Thoracic aorta (tissue), 2 donors: ENCODE results near the gene SLC6A6. TPM values are rescaled to one million over a fixed set of nuclear protein-coding genes. Genes with fewer than 3 reads are reported as not detected.
A peak's percentile ranks its signal among the peaks of the same experiment; 100 is the strongest.

Experiments used
- ATAC-seq: fragments of 150-250 bp; one replicate; pipeline ENCODE4 v1.8.0; 2017; ENCODE audit warnings: low read depth; ENCODE audit not compliant: insufficient number of reproducible peaks, low FRiP score
- DNase-seq: peaks from one replicate; pipeline ENCODE4 v3.0.0-alpha.2; 2020; ENCODE audit warnings: low spot score
- H3K27ac ChIP-seq, 2 donors: fragments of 200-600 bp; sonication (generic); 1 replicate in 1 of 2; 2 replicates in 1 of 2; pipeline ENCODE4 v1.5.1; 2016; ENCODE audit warnings: mild to moderate bottlenecking in 2 of 2, moderate library complexity in 2 of 2
- H3K27me3 ChIP-seq: fragments of 200-600 bp; sonication (generic); replicated peaks from 2 replicates; pipeline ENCODE4 v1.6.0; 2016; ENCODE audit warnings: mild to moderate bottlenecking; ENCODE audit not compliant: insufficient read depth
- H3K36me3 ChIP-seq: fragments of 200-600 bp; sonication (generic); one replicate; pipeline ENCODE4 v1.5.1; 2016
- H3K4me1 ChIP-seq, 2 donors: fragments of 200-600 bp; sonication (generic); 1 replicate in 1 of 2; 2 replicates in 1 of 2; pipeline versions ENCODE4 v1.5.1 to v1.6.0; 2016; ENCODE audit warnings: low read depth in 2 of 2, mild to moderate bottlenecking in 1 of 2; ENCODE audit not compliant: control insufficient read depth in 1 of 2
- H3K4me3 ChIP-seq: fragments of 200-600 bp; sonication (generic); 2 replicates; pipeline ENCODE4 v1.5.1; 2016; ENCODE audit warnings: mild to moderate bottlenecking
- H3K9me3 ChIP-seq: fragments of 200-600 bp; sonication (generic); 2 replicates; pipeline ENCODE4 v1.5.1; 2016
- total RNA-seq, 2 donors: library from RNA; depleted of rRNA; stranded (reverse); fragments of >200 nt; gene quantifications; one replicate each; pipeline versions ENCODE4 v1.1.0 to v1.2.3, GENCODE V29; 2016
- TF ChIP-seq, protein P1 (sequence below): fragments of 200-600 bp; sonication (generic); IDR thresholded peaks from one replicate; pipeline ENCODE4 v1.5.1; 2019; ENCODE audit warnings: antibody characterized with exemption

SLC6A6 gene
- total RNA-seq, 2 donors from 2014 or later = 33.5 to 45.5 TPM

DNA sequence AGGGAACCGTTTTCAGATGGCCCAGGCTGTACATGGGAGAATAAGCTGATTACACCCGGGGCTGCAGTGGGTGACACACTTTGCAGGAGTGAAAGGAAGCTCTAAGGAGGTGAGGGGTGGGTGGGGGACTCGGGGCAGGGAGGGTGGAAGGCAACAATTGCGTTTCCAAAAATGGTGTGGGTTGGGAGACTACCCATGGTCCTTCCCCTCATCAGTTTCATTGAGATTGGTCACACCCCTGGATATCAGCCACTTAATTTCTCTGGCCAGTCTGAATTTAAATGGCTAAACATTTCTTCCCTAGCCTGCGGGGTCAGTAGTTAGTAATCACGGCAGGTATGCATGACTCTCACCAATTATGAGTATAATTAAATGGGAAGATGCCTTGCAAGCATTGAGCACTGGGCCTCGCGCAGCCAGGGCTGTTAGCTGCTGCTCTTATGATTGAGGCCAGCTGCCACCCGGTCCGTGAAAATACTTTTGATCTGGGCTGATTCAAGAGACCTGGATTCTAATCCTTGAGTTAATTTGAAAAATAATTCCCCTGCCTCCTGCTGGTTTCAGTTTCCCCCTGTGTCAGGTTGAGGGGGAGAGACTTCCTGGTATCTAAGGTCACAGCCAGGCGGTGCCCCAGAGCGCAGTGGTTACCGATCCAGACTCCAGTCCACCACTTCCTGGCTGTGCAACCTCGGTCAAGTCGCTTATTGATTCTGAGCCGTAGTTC, 23.3 kb downstream of the SLC6A6 start:
- Histone ChIP-seq H3K27ac (no peak overlapping the region), H3K36me3 (no peaks in the 10 kb centered on the region), H3K27me3 (no peaks in the 10 kb centered on the region), H3K4me3 (no peak overlapping the region), H3K4me1 (peaks cover 6 to 7% of the 10 kb centered on the region in 2 donors), H3K9me3 (no peaks in the 10 kb centered on the region)
- no peak for ATAC-seq
- TF ChIP-seq, protein P1, sequence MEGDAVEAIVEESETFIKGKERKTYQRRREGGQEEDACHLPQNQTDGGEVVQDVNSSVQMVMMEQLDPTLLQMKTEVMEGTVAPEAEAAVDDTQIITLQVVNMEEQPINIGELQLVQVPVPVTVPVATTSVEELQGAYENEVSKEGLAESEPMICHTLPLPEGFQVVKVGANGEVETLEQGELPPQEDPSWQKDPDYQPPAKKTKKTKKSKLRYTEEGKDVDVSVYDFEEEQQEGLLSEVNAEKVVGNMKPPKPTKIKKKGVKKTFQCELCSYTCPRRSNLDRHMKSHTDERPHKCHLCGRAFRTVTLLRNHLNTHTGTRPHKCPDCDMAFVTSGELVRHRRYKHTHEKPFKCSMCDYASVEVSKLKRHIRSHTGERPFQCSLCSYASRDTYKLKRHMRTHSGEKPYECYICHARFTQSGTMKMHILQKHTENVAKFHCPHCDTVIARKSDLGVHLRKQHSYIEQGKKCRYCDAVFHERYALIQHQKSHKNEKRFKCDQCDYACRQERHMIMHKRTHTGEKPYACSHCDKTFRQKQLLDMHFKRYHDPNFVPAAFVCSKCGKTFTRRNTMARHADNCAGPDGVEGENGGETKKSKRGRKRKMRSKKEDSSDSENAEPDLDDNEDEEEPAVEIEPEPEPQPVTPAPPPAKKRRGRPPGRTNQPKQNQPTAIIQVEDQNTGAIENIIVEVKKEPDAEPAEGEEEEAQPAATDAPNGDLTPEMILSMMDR = no peak
- DNase-seq = no peak

DNA sequence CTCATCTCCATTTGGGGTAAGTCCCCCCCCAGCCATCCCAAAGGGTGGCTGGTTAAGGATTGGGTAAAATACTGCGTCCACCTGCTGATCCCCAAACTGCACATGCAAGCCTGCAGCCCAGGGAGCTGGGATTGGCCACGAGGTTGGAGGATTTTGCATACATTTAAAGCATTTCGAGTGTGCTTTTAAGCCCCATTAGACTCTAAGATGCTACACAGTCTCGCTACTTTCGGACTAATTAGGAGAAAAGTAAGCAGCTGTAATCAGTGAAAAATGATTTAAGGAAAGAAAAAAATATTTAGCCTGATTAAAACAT, 23.9 kb downstream of the SLC6A6 start:
- Histone ChIP-seq H3K27me3 (no peaks in the 10 kb centered on the region), H3K9me3 (no peaks in the 10 kb centered on the region), H3K27ac (no peak overlapping the region), H3K4me3 (no peak overlapping the region), H3K36me3 (no peaks in the 10 kb centered on the region), H3K4me1 (peaks cover 11 to 12% of the 10 kb centered on the region in 2 donors)
- TF ChIP-seq, protein P1 = no peak
- DNase-seq (no peak), ATAC-seq (no peak)

DNA sequence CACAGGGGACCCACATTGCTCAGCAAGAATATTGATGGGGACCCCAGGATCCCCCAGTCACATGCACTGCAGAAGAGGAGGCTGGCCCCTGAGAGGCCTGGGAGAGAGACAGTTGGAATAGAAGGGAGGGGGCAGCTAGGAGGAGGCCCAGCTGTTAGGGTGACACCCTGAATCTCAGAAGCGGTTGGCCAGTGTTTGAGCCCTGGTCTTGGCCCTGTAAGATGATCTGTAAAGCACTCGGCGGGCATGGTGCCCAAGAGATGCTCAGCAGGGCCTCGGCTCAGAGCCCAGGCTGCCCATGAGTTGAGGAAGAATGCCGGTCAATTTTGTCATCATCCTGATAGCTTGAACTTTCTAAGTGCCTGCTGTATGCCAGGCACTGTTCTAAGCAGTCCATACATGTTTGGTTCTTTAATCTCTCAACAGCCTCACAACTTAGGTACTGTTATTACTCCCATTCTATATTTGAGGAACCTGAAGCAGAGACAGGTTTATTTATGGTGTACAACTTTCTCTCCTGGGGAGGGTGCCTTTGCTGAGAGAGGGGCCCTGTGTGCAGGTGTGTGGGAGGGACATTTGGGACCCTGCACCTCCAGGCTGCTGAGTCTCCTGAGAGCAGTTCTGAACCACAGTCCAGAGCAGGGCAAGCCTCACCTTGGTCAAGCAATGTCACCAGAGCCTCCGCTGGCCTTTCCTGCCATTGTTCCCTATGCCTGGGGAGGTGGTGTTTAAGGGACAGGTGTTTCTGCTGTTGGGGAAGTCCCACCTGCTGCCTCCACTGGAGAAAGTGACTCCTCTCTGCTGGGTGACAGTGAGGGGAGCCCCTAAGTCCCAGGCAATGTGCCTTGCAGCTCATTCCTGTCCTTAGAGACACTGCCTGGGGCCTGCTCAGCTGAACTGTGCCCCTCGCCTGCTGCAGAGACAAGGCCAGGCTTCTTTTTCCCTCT, 26.0 kb downstream of the SLC6A6 start:
- H3K36me3 ChIP-seq = no peaks in the 10 kb centered on the region
- H3K4me3 ChIP-seq = no peak overlapping the region
- no peaks in the 10 kb centered on the region for H3K27me3 ChIP-seq
- DNase-seq = no peak
- ATAC-seq = no peak
- H3K4me1 ChIP-seq = peaks cover 32 to 33% of the 10 kb centered on the region in 2 donors
- TF ChIP-seq, protein P1 = no peak
- no peaks in the 10 kb centered on the region for H3K9me3 ChIP-seq
- H3K27ac ChIP-seq = peak overlapping the region in 1 of 2 donors; percentile 3

DNA sequence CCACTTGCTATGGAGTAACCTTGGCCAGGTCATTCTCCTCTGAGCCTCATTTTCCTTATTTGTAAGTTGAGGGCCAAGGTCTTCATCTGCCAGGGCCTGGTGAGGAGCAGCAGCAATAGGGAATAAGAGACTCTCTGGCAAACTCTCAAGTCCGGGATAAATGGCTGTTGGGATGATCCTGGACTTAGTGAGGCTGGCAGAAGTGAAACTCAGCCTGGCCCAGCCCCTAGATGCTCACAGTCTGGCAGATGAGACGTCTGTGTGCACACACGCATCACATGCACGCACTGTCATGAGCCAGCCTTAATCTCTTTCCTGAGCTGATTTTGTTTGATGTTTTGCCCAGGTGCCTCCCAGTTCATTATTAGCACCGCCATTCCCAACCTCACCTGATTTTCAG, 26.8 kb downstream of the SLC6A6 start:
- Histone ChIP-seq H3K27ac (peak overlapping the region in 1 of 2 donors; percentile 3), H3K4me3 (no peak overlapping the region), H3K9me3 (no peaks in the 10 kb centered on the region), H3K4me1 (peaks cover 37 to 41% of the 10 kb centered on the region in 2 donors), H3K36me3 (no peaks in the 10 kb centered on the region), H3K27me3 (no peaks in the 10 kb centered on the region)
- TF ChIP-seq, protein P1 = no peak
- no peak for DNase-seq
- ATAC-seq = no peak

DNA sequence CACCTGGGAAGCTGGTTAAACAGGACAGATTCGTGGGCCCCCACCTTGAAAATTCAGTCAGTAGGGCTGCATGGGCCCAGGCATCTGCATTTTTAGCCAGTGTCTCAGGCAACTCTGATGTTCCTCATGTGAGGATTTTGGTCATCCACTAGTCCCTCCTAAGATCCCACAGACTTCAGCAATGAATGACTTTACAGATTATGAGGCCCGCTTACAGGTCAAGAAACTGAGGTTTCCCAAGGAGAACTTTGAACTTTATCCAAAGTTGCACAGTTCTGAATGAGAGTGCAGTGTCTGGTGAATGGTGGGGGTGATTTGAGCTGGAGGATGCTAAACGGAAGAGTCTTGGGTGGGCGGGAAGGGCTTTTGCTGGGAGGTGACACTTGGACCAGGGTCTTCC, 27.2 kb downstream of the SLC6A6 start:
- DNase-seq = no peak
- ATAC-seq = no peak
- Histone ChIP-seq H3K4me3 (no peak overlapping the region), H3K27ac (no peak overlapping the region), H3K27me3 (no peaks in the 10 kb centered on the region), H3K36me3 (no peaks in the 10 kb centered on the region), H3K9me3 (no peaks in the 10 kb centered on the region), H3K4me1 (peaks cover 40 to 45% of the 10 kb centered on the region in 2 donors)
- TF ChIP-seq, protein P1 = no peak
